Neural crest cell (in vitro differentiated cells): ENCODE measurements around the gene PATJ. TPM values are rescaled to one million over a fixed set of nuclear protein-coding genes. Genes with fewer than 3 reads are reported as not detected.

Experiments
- DNase-seq: peaks from one replicate; pipeline ENCODE4 v3.0.0; 2021; ENCODE audit warnings: low read depth, mixed read lengths, low spot score
- H3K27ac Mint-ChIP-seq: one replicate; pipeline ENCODE4 v1.8.0; 2021; ENCODE audit warnings: mild to moderate bottlenecking, mixed read lengths; ENCODE audit not compliant: unreplicated experiment
- H3K27me3 Mint-ChIP-seq: 2 replicates; pipeline ENCODE4 v1.8.0; 2021; ENCODE audit warnings: low read depth, mild to moderate bottlenecking, mixed read lengths
- H3K36me3 Mint-ChIP-seq: 2 replicates; pipeline ENCODE4 v1.8.0; 2021; ENCODE audit warnings: low read depth, mild to moderate bottlenecking, mixed read lengths
- H3K4me1 Mint-ChIP-seq: 2 replicates; pipeline ENCODE4 v1.8.0; 2021; ENCODE audit warnings: mixed read lengths
- H3K4me3 Mint-ChIP-seq: one replicate; pipeline ENCODE4 v1.8.0; 2021; ENCODE audit warnings: mild to moderate bottlenecking, mixed read lengths
- H3K9me3 Mint-ChIP-seq: 2 replicates; pipeline ENCODE4 v1.8.0; 2021; ENCODE audit warnings: mixed read lengths
- total RNA-seq: library from RNA; stranded (reverse); gene quantifications from 2 replicates; pipeline ENCODE4 v1.2.1, GENCODE V29; 2021
- TF ChIP-seq, protein P1 (sequence below): fragments of 200-600 bp; sonication (generic); conservative IDR thresholded peaks from 2 replicates; pipeline ENCODE4 v1.5.0; 2021; ENCODE audit warnings: antibody characterized with exemption, mild to moderate bottlenecking

Gene PATJ
- total RNA-seq, 1 donor from 2014 or later: 3.9 TPM

DNA sequence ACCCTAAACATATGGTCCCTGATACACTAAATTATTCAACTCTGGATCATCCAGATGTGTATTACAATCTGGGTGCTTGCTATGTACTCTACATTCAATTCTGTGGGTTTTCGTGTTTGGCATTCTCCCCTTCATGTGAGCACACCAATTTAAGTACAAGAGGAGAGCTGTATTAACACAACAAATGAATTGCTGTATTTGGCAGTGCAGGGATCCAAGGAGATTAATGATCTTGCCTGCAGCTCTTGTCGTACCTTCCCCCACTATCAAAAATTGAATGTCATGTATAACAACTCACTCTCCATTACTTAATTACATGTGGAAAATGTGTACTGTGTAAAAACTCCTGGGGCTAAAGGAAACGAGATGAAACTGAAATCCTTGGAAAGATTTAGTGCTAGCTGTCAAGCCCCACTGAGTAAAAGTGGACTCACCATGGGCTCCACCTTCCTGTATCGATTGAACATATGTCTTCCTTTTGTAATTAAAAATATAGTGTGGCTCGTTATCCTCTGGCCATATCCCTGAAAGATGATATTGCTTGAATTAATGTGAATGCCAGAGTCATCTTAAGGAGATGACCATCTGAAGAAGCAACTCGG, 280.2 kb downstream of the PATJ start:
- DNase-seq: no peak
- Mint-ChIP-seq H3K27me3 (no peaks in the 10 kb centered on the region), H3K27ac (no peak overlapping the region), H3K9me3 (no peaks in the 10 kb centered on the region), H3K36me3 (no peaks in the 10 kb centered on the region), H3K4me3 (no peak overlapping the region), H3K4me1 (peaks cover 16% of the 10 kb centered on the region)
- TF ChIP-seq, protein P1, sequence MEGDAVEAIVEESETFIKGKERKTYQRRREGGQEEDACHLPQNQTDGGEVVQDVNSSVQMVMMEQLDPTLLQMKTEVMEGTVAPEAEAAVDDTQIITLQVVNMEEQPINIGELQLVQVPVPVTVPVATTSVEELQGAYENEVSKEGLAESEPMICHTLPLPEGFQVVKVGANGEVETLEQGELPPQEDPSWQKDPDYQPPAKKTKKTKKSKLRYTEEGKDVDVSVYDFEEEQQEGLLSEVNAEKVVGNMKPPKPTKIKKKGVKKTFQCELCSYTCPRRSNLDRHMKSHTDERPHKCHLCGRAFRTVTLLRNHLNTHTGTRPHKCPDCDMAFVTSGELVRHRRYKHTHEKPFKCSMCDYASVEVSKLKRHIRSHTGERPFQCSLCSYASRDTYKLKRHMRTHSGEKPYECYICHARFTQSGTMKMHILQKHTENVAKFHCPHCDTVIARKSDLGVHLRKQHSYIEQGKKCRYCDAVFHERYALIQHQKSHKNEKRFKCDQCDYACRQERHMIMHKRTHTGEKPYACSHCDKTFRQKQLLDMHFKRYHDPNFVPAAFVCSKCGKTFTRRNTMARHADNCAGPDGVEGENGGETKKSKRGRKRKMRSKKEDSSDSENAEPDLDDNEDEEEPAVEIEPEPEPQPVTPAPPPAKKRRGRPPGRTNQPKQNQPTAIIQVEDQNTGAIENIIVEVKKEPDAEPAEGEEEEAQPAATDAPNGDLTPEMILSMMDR: no peak

DNA sequence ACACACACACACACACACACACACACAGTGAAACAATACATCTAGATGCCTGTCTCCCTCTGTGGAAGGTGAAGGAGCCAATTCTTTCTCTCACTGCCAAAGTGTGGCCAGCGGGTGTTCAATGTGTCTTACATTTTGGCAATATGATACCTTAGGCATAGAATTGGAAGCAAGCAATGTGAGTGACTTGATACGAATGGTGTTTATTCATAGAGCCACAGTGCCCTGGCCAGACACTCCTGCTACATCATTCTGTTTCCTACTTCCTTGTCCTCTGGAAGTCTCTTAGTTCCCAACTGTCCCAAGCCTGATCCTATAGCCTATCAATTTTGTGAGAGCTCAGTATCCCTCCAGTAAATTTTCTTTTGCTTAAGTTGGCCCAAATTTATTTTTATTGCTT, 282.4 kb downstream of the PATJ start:
- Mint-ChIP-seq H3K27ac (no peak overlapping the region), H3K9me3 (peaks cover 5% of the 10 kb centered on the region), H3K4me1 (peaks cover 16% of the 10 kb centered on the region), H3K36me3 (peaks cover under 1% of the 10 kb centered on the region), H3K27me3 (no peaks in the 10 kb centered on the region), H3K4me3 (no peak overlapping the region)
- TF ChIP-seq, protein P1: no peak
- no peak for DNase-seq

DNA sequence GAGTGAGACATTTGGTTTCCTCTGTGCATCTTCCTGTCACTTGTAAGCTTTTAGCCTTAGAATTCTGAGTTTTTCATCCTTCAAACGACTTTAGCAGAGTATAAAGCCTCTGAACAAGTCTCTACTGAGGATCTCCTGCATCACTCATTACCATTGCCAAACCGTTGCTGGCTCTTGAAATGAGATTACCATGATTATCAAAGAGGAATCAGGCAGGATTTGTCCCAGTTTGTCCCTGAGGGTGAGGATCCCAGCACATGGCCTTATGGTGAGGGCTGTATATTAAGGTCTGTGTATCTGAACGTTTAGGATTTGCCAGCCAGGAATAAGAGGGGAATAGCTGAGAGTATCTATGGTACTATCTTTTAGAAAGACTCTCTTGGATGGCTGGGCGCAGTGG, 282.9 kb downstream of the PATJ start:
- TF ChIP-seq, protein P1: no peak
- Mint-ChIP-seq H3K27ac (no peak overlapping the region), H3K9me3 (peaks cover 7% of the 10 kb centered on the region), H3K36me3 (peaks cover 2% of the 10 kb centered on the region), H3K4me3 (no peak overlapping the region), H3K27me3 (no peaks in the 10 kb centered on the region), H3K4me1 (peaks cover 16% of the 10 kb centered on the region)
- DNase-seq: no peak

DNA sequence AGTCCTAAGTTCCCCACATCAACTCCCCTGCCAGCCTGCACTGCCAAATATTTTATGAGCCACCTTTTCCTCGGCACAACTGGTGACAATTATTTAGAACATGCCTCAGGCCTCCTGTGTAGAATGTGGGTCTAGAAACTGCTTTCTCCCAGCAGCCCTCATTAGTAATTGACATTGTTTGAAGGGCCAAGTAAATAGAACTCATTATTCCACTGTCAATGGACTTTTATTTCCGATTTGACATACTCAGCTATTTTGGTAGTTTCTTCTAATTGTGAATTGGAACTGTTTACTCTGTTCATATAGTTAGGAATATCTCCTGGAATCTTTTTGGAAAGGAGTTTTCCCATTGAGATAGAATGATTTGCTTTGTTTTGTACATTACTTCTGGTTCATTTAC, 283.6 kb downstream of the PATJ start:
- no peaks in the 10 kb centered on the region for H3K27me3 Mint-ChIP-seq
- peaks cover 16% of the 10 kb centered on the region for H3K4me1 Mint-ChIP-seq
- H3K4me3 Mint-ChIP-seq: no peak overlapping the region
- H3K9me3 Mint-ChIP-seq: peaks cover 7% of the 10 kb centered on the region
- TF ChIP-seq, protein P1: no peak
- no peak overlapping the region for H3K27ac Mint-ChIP-seq
- H3K36me3 Mint-ChIP-seq: peaks cover 2% of the 10 kb centered on the region
- DNase-seq: no peak

DNA sequence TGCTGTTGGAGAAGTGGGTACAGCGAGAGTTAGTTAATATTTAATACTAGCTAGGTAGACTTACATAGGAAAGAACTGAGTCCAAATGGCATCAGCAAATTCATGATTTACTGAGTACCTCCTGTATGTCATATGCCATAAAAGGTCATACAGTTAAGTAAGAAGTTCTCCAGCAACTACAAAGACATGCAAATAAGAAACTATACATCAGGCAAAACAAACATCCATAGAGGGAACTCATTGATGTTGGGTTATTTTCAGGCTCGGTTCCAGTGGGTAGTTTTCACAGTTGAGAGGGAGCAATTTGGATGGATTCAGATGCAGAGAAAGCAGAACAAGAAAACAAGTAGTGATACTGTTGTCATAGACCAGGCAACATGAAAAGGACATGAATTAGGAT, 287.4 kb downstream of the PATJ start:
- no peak overlapping the region for H3K27ac Mint-ChIP-seq
- H3K4me1 Mint-ChIP-seq: peaks cover 16% of the 10 kb centered on the region
- H3K36me3 Mint-ChIP-seq: peaks cover 2% of the 10 kb centered on the region

More for the DNA sequence above, 287.4 kb downstream of the PATJ start:
- Mint-ChIP-seq H3K4me3 (no peak overlapping the region), H3K27me3 (no peaks in the 10 kb centered on the region), H3K9me3 (peaks cover 7% of the 10 kb centered on the region)
- TF ChIP-seq, protein P1: no peak
- DNase-seq: no peak
